GM12892 (cell line): ENCODE measurements around the gene TUBGCP3.

ENCODE experiments used
- POLR2A ChIP-seq: IDR thresholded peaks from 2 replicates; pipeline ENCODE4 v1.6.1; 2011; ENCODE audit warnings: low read depth, low read length, control low read depth
- POLR2AphosphoS5 ChIP-seq: IDR thresholded peaks from 2 replicates; pipeline ENCODE4 v1.6.1; 2011; ENCODE audit warnings: low read depth, low read length, control low read depth

DNA sequence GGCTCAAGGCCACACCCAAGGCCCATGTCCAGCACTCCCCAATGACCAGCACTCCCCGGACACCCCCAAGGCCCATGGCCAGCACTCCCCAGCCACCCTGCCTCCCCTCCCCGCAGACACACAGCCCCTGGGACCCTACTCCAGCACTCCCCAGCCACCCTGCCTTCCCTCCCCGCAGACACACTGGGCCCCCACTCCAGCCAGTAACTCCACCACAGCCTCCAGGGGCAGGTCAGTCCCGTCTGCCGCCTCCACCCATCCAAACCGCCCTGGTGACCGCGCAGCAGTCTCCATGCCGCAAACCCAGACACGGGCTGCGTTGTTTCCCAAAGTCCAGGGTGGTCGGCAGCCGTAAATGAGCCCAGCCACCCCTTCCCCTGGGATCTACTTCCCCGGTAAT, 141.1 kb downstream of the TUBGCP3 start:
- TF ChIP-seq POLR2A, result no peak
- TF ChIP-seq POLR2AphosphoS5, result no peak
